A673 (cell line): ENCODE measurements around the gene MEGF11.

Source experiments
- EZH2 ChIP-seq: fragments of 200-600 bp; sonication (generic); IDR thresholded peaks from 2 replicates; pipeline ENCODE4 v1.6.1; 2017; ENCODE audit warnings: borderline replicate concordance, low read depth, mild to moderate bottlenecking, mixed read lengths, antibody characterized with exemption, low read length; ENCODE audit not compliant: poor library complexity, severe bottlenecking
- TF ChIP-seq, protein P1 (sequence below): fragments of 300-800, 200-600 bp; sonication (generic); conservative IDR thresholded peaks from 2 replicates; pipeline ENCODE4 v1.5.1; 2017; ENCODE audit warnings: low read depth, mild to moderate bottlenecking, antibody characterized with exemption, low read length, moderate library complexity, mixed read lengths

DNA sequence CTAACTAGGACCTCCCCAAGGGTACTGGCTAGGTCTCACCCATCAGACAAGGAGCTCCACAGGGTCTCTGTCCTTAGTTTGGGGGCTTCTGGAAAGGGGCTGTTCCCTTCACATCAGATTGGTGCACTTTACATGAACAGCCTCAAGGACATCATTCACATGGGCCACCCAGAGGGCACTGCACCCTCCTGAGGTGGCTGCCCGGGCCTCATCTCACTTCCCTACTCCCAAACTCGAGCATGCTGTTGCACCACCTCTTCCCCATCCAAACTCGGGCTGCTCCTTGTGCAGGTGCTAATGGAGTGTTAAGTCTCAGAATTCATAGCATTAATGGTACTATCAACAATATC lies 336.2 kb downstream of the MEGF11 start:
- TF ChIP-seq, protein P1, sequence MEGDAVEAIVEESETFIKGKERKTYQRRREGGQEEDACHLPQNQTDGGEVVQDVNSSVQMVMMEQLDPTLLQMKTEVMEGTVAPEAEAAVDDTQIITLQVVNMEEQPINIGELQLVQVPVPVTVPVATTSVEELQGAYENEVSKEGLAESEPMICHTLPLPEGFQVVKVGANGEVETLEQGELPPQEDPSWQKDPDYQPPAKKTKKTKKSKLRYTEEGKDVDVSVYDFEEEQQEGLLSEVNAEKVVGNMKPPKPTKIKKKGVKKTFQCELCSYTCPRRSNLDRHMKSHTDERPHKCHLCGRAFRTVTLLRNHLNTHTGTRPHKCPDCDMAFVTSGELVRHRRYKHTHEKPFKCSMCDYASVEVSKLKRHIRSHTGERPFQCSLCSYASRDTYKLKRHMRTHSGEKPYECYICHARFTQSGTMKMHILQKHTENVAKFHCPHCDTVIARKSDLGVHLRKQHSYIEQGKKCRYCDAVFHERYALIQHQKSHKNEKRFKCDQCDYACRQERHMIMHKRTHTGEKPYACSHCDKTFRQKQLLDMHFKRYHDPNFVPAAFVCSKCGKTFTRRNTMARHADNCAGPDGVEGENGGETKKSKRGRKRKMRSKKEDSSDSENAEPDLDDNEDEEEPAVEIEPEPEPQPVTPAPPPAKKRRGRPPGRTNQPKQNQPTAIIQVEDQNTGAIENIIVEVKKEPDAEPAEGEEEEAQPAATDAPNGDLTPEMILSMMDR: no peak
- no peak for TF ChIP-seq EZH2
